Neural progenitor cell (in vitro differentiated cells): ENCODE data around the gene SOS2. TPM values are rescaled to one million over a fixed set of nuclear protein-coding genes. Genes with fewer than 3 reads are reported as not detected.

Source experiments
- DNase-seq: peaks from one replicate; pipeline ENCODE4 v3.0.0-alpha.2; 2016; ENCODE audit warnings: low spot score
- H2AFZ ChIP-seq: fragments of 200-600 bp; sonication (generic); replicated peaks from 2 replicates; pipeline ENCODE4 v1.6.1; 2016; ENCODE audit warnings: antibody characterized with exemption
- H3F3A ChIP-seq: fragments of 200-600 bp; sonication (generic); 2 replicates; pipeline ENCODE4 v1.6.1; 2016; ENCODE audit warnings: antibody characterized with exemption, low read depth
- H3K27ac ChIP-seq: fragments of 200-600 bp; sonication (generic); 2 replicates; pipeline ENCODE4 v1.5.1; 2016; ENCODE audit warnings: mild to moderate bottlenecking
- H3K27me3 ChIP-seq: fragments of 200-600 bp; sonication (generic); 2 replicates; pipeline ENCODE4 v1.6.1; 2016; ENCODE audit warnings: mild to moderate bottlenecking, moderate library complexity
- H3K36me3 ChIP-seq: fragments of 200-600 bp; sonication (generic); 2 replicates; pipeline ENCODE4 v1.5.1; 2016
- H3K4me1 ChIP-seq: fragments of 200-600 bp; sonication (generic); 2 replicates; pipeline ENCODE4 v1.6.1; 2016; ENCODE audit warnings: mixed run types
- H3K4me2 ChIP-seq: fragments of 200-600 bp; sonication (generic); 2 replicates; pipeline ENCODE4 v1.6.1; 2016
- H3K4me3 ChIP-seq: fragments of 200-600 bp; sonication (generic); 2 replicates; pipeline ENCODE4 v1.5.1; 2016
- H3K79me2 ChIP-seq: fragments of 200-600 bp; sonication (generic); 2 replicates; pipeline ENCODE4 v1.6.1; 2016; ENCODE audit warnings: low read depth
- H3K9ac ChIP-seq: fragments of 200-600 bp; sonication (generic); 2 replicates; pipeline ENCODE4 v1.6.1; 2016
- H3K9me3 ChIP-seq: fragments of 200-600 bp; sonication (generic); 2 replicates; pipeline ENCODE4 v1.5.1; 2016; ENCODE audit warnings: low read depth
- H4K20me1 ChIP-seq: fragments of 200-600 bp; sonication (generic); 2 replicates; pipeline ENCODE4 v1.6.1; 2016; ENCODE audit warnings: low read depth
- H3K27ac Mint-ChIP-seq: 3 replicates; pipeline ENCODE4 v1.8.0; 2021; ENCODE audit warnings: mixed read lengths
- H3K27me3 Mint-ChIP-seq: 2 replicates; pipeline ENCODE4 v1.8.0; 2022; ENCODE audit warnings: low read depth, mild to moderate bottlenecking, inconsistent platforms, moderate library complexity, mixed read lengths; ENCODE audit not compliant: insufficient read depth
- H3K36me3 Mint-ChIP-seq: 3 replicates; pipeline ENCODE4 v1.8.0; 2021; ENCODE audit warnings: mixed read lengths
- H3K4me1 Mint-ChIP-seq: 3 replicates; pipeline ENCODE4 v1.8.0; 2021; ENCODE audit warnings: mixed read lengths
- H3K4me3 Mint-ChIP-seq: 3 replicates; pipeline ENCODE4 v1.8.0; 2021; ENCODE audit warnings: mild to moderate bottlenecking, moderate library complexity, mixed read lengths
- H3K9me3 Mint-ChIP-seq: 3 replicates; pipeline ENCODE4 v1.8.0; 2020; ENCODE audit warnings: mixed read lengths
- CTCF ChIP-seq: fragments of 200-600 bp; sonication (generic); IDR thresholded peaks from 2 replicates; pipeline ENCODE4 v1.5.1; 2017; ENCODE audit warnings: antibody characterized with exemption, mild to moderate bottlenecking
- EZH2 ChIP-seq: fragments of 200-600 bp; sonication (generic); IDR thresholded peaks from 2 replicates; pipeline ENCODE4 v1.6.1; 2017; ENCODE audit warnings: antibody characterized with exemption, mild to moderate bottlenecking, moderate library complexity
- EZH2phosphoT487 ChIP-seq: fragments of 200-600 bp; sonication (generic); IDR thresholded peaks from 2 replicates; pipeline ENCODE4 v1.6.1; 2017; ENCODE audit warnings: antibody characterized with exemption
- total RNA-seq: library from RNA; depleted of rRNA; stranded (reverse); fragments of >200 nt; gene quantifications from 2 replicates; pipeline ENCODE4 v1.2.3, GENCODE V29; 2015; ENCODE audit warnings: low replicate concordance

Gene SOS2
- total RNA-seq, 1 donor from 2014 or later, result 32.3 TPM

- peaks cover 14% of the 10 kb centered on the region for H3K36me3 Mint-ChIP-seq
- Histone ChIP-seq H3K9ac (no peak overlapping the region), H3K27ac (no peak overlapping the region), H2AFZ (no peak overlapping the region), H3K4me3 (no peak overlapping the region), H3F3A (peaks cover 17% of the 10 kb centered on the region), H3K4me1 (peaks cover 14% of the 10 kb centered on the region), H3K4me2 (no peak overlapping the region), H3K36me3 (peaks cover 8% of the 10 kb centered on the region), H3K79me2 (peaks cover 28% of the 10 kb centered on the region), H3K9me3 (no peaks in the 10 kb centered on the region), H3K27me3 (no peaks in the 10 kb centered on the region), H4K20me1 (no peaks in the 10 kb centered on the region)
- H3K27me3 Mint-ChIP-seq, result no peaks in the 10 kb centered on the region
- no peak overlapping the region for H3K27ac Mint-ChIP-seq
- no peak for DNase-seq
- H3K9me3 Mint-ChIP-seq, result no peaks in the 10 kb centered on the region
- H3K4me1 Mint-ChIP-seq, result peaks cover 25% of the 10 kb centered on the region
- TF ChIP-seq CTCF (no peak), EZH2 (no peak), EZH2phosphoT487 (no peak)
- H3K4me3 Mint-ChIP-seq, result no peak overlapping the region
Measured at GRCh38 chr14:50117456-50117855, 113.9 kb downstream of the SOS2 start.

GRCh38 chr14:50116966-50117365 lies 114.4 kb downstream of the SOS2 start:
- H3K27me3 ChIP-seq, result no peaks in the 10 kb centered on the region
- H2AFZ ChIP-seq, result peak overlapping the region; percentile 57
- H3K4me3 ChIP-seq, result peak overlapping the region; percentile 83
- peaks cover 16% of the 10 kb centered on the region for H3K36me3 Mint-ChIP-seq
- peaks cover 14% of the 10 kb centered on the region for H3F3A ChIP-seq
- no peak for DNase-seq
- H3K4me3 Mint-ChIP-seq, result peak overlapping the region; percentile 97
- H3K27me3 Mint-ChIP-seq, result no peaks in the 10 kb centered on the region
- no peaks in the 10 kb centered on the region for H3K9me3 ChIP-seq
- TF ChIP-seq CTCF (no peak), EZH2 (no peak), EZH2phosphoT487 (no peak)
- peak overlapping the region; percentile 81 for H3K4me2 ChIP-seq
- H4K20me1 ChIP-seq, result no peaks in the 10 kb centered on the region
- no peaks in the 10 kb centered on the region for H3K9me3 Mint-ChIP-seq
- no peak overlapping the region for H3K9ac ChIP-seq
- peaks cover 10% of the 10 kb centered on the region for H3K36me3 ChIP-seq
- H3K27ac ChIP-seq, result peak overlapping the region; percentile 10
- H3K4me1 Mint-ChIP-seq, result peaks cover 22% of the 10 kb centered on the region
- peak overlapping the region; percentile 97 for H3K27ac Mint-ChIP-seq
- H3K4me1 ChIP-seq, result peaks cover 14% of the 10 kb centered on the region
- peaks cover 31% of the 10 kb centered on the region for H3K79me2 ChIP-seq

- peak within 1 kb of the TSS; percentile 10 for H3K27ac ChIP-seq
- peaks cover 14% of the 10 kb centered on the region for H3K4me1 ChIP-seq
- H3K79me2 ChIP-seq, result peaks cover 31% of the 10 kb centered on the region
- H3K4me3 Mint-ChIP-seq, result peak within 1 kb of the TSS; percentile 97
- peak within 1 kb of the TSS; percentile 83 for H3K4me3 ChIP-seq
- peaks cover 12% of the 10 kb centered on the region for H3K36me3 ChIP-seq
- peak within 1 kb of the TSS; percentile 57 for H2AFZ ChIP-seq
- no peaks in the 10 kb centered on the region for H3K27me3 ChIP-seq
- H3K27me3 Mint-ChIP-seq, result no peaks in the 10 kb centered on the region
- peaks cover 17% of the 10 kb centered on the region for H3K36me3 Mint-ChIP-seq
- H4K20me1 ChIP-seq, result no peaks in the 10 kb centered on the region
- peak within 1 kb of the TSS; percentile 97 for H3K27ac Mint-ChIP-seq
- H3K4me2 ChIP-seq, result peak within 1 kb of the TSS; percentile 81
- peaks cover 16% of the 10 kb centered on the region for H3K4me1 Mint-ChIP-seq
- DNase-seq, result peak; percentile 97
- no peaks in the 10 kb centered on the region for H3K9me3 ChIP-seq
- H3K9me3 Mint-ChIP-seq, result no peaks in the 10 kb centered on the region
- H3F3A ChIP-seq, result peaks cover 14% of the 10 kb centered on the region
- peak within 1 kb of the TSS; percentile 91 for H3K9ac ChIP-seq
- TF ChIP-seq EZH2phosphoT487, result no peak
- TF ChIP-seq EZH2, result no peak
- TF ChIP-seq CTCF, result no peak
Measured at GRCh38 chr14:50116181-50116956, 115.0 kb downstream of the SOS2 start, which contains the start of gene VCPKMT. Gene VCPKMT (minus strand): TSS chr14:50116572. CDS start chr14:50116552, 20 bp downstream.
